Bronchial epithelial cell (primary cell): ENCODE measurements around the gene CD44. TPM values are rescaled to one million over a fixed set of nuclear protein-coding genes. Genes with fewer than 3 reads are reported as not detected.

ENCODE experiments used
- DNase-seq: peaks from one replicate; pipeline ENCODE4 v3.0.0-alpha.2; 2010; ENCODE audit warnings: low read depth
- FAIRE-seq: peaks from 2 replicates; lab custom pipeline; 2011; peaks lifted over from hg19 to GRCh38; lab: Jason Lieb, UNC
- H3K27me3 ChIP-seq: 2 replicates; pipeline ENCODE4 v1.5.1; 2011; ENCODE audit warnings: low read length; ENCODE audit not compliant: control insufficient read depth, insufficient read depth
- H3K36me3 ChIP-seq: 2 replicates; pipeline ENCODE4 v1.5.1; 2011; ENCODE audit warnings: low read length; ENCODE audit not compliant: control insufficient read depth, insufficient read depth
- H3K4me3 ChIP-seq: 2 replicates; pipeline ENCODE4 v1.5.1; 2011; ENCODE audit warnings: mild to moderate bottlenecking, low read depth, low read length, control low read depth
- total RNA-seq: library from RNA; depleted of rRNA; stranded (reverse); fragments of >200 nt; gene quantifications from 2 replicates; pipeline ENCODE4 v1.2.1, GENCODE V29; 2014
- TF ChIP-seq, protein P1 (sequence below): IDR thresholded peaks from 2 replicates; pipeline ENCODE4 v1.5.1; 2011; ENCODE audit warnings: mild to moderate bottlenecking, moderate library complexity, low read length, control low read depth, inconsistent platforms; ENCODE audit not compliant: insufficient read depth, severe bottlenecking

CD44 gene
- total RNA-seq, 1 donor from 2014 or later: 254 TPM

DNA sequence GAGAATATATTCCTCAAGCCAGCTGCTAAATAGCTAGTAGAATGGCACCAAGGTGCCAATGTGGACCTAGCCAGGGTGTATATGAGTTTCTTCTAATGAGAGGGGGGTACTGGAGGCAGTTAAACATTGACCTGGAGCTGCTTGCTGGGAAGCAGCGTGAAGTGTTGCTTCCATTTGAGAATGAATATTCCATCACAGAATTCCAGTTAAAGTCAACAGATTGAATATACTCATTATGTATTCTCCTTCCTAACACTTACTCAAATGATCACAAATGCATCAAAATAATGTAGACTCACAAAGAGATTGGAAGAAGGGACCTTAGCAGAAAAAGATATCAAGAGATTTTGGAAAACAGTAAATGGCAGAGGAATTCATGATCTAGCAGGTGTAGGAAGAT lies 102.1 kb downstream of the CD44 start:
- DNase-seq: no peak

DNA sequence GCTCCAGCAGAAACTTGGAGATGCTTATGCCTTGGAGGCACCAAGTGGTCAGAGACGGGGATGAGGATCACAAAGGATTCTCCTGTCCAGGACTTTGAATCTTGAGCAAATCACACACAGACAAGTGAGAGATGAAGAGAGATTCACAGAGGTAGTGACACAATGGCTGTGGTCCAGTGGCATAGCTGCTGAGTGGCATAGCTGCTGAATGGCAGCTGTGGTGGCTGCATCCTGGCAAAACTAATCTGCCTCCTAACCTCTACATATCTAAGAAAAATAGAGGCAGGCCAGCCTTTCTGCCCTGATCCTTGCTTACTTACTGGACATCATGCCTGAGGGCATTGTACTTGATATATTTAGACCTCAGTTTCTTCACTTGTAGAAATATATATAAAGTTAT lies 102.6 kb downstream of the CD44 start:
- FAIRE-seq: no peak
- TF ChIP-seq, protein P1, sequence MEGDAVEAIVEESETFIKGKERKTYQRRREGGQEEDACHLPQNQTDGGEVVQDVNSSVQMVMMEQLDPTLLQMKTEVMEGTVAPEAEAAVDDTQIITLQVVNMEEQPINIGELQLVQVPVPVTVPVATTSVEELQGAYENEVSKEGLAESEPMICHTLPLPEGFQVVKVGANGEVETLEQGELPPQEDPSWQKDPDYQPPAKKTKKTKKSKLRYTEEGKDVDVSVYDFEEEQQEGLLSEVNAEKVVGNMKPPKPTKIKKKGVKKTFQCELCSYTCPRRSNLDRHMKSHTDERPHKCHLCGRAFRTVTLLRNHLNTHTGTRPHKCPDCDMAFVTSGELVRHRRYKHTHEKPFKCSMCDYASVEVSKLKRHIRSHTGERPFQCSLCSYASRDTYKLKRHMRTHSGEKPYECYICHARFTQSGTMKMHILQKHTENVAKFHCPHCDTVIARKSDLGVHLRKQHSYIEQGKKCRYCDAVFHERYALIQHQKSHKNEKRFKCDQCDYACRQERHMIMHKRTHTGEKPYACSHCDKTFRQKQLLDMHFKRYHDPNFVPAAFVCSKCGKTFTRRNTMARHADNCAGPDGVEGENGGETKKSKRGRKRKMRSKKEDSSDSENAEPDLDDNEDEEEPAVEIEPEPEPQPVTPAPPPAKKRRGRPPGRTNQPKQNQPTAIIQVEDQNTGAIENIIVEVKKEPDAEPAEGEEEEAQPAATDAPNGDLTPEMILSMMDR: no peak
- no peak overlapping the region for H3K4me3 ChIP-seq
- no peak for DNase-seq
- H3K27me3 ChIP-seq: no peaks in the 10 kb centered on the region
- H3K36me3 ChIP-seq: no peaks in the 10 kb centered on the region

More for the DNA sequence above, 102.1 kb downstream of the CD44 start:
- TF ChIP-seq, protein P1: no peak
- no peak for FAIRE-seq
- H3K27me3 ChIP-seq: no peaks in the 10 kb centered on the region
- H3K4me3 ChIP-seq: no peak overlapping the region
- no peaks in the 10 kb centered on the region for H3K36me3 ChIP-seq

DNA sequence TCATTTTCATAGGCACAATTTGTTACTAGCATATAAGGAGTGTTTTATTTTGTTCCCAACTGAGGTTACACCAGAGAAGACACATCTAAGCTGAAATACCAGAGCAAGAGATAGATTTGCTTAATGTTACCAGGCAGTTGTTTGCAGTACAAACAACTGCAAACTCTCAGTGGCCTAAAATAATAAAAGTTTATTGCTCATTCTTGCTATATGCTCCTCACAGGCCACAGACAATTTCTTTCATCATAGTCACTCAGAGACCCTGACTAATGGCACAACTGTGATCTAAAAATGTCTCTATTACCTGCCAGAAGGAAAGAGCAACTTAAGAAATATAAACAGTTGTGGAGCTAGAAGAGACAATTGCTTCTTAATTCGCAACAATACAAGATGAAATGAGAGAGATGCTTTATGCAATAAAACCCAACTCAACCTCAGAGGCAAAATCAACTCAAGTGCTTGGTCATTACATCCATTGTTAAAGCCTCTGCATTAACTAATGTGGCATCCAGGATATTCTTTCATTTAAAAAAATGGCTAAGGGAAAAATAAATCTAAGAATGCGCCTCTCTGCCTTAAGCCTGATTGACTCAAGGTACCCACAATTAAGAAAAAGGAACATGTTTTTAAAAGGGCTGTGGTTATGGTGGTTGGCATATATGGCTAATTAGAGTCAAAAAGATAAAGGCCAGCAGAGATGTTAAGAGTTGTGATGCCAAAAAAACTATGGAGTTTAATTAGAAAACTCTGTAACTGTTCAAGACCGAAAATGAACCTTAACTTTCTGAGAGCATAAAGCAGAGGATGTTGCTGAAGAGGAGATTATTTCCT lies 103.7 kb downstream of the CD44 start:
- TF ChIP-seq, protein P1: no peak

DNA sequence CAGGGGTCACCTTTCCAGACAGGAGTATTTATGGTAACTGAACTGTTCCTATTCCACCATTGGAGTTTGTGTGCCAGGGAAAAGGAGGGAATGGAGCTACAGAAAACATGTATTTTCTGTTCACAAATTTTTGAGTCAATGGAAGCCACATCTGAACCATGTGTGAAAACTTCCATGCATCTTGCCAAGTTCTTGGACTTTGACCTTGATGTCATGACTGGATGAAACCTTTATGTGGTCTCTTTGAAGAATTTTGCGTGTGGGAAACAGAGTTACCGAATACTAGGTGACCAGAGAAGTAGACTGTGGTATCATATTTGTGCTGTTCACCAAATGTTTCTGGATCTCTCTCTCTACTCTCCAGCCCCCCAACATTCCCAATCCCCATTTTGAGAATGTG lies 104.8 kb downstream of the CD44 start:
- TF ChIP-seq, protein P1: no peak
- H3K27me3 ChIP-seq: no peaks in the 10 kb centered on the region
- FAIRE-seq: no peak
- H3K36me3 ChIP-seq: no peaks in the 10 kb centered on the region
- DNase-seq: no peak
- no peak overlapping the region for H3K4me3 ChIP-seq

More for the DNA sequence above, 103.7 kb downstream of the CD44 start:
- no peak for DNase-seq
- H3K27me3 ChIP-seq: no peaks in the 10 kb centered on the region
- no peak for FAIRE-seq
- H3K4me3 ChIP-seq: no peak overlapping the region
- H3K36me3 ChIP-seq: no peaks in the 10 kb centered on the region

DNA sequence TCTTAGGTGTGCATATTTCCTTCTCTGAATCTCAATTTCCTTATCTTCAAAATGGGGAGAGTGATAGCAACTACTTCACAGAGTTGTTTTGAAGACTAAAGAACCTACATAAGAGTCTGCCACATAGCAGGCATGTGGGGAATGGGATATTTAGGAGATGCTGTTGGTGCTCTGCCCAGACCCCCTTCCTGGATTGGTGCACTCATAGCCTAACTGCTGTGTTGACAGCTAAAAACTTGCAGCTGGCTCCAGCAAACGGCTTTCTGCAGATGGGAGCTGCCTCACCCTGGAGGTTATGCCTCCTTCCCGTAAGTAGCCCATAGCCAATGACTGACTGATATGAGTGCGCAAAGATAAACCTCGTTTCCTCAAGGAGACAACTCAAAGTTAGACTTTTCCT lies 106.1 kb downstream of the CD44 start:
- DNase-seq: no peak
- no peaks in the 10 kb centered on the region for H3K27me3 ChIP-seq
- no peak overlapping the region for H3K4me3 ChIP-seq
- no peaks in the 10 kb centered on the region for H3K36me3 ChIP-seq
- FAIRE-seq: no peak
- TF ChIP-seq, protein P1: no peak
